GM23248 (cell line): ENCODE data around the gene SLC8A1. TPM values are rescaled to one million over a fixed set of nuclear protein-coding genes. Genes with fewer than 3 reads are reported as not detected.

Source experiments
- DNase-seq: peaks from one replicate; pipeline ENCODE4 v3.0.0-alpha.2; 2015
- H2AFZ ChIP-seq: fragments of 200-600 bp; sonication (generic); 2 replicates; pipeline ENCODE4 v1.6.1; 2016; ENCODE audit warnings: antibody characterized with exemption
- H3F3A ChIP-seq: fragments of 200-600 bp; sonication (generic); 2 replicates; pipeline ENCODE4 v1.6.1; 2016; ENCODE audit warnings: mild to moderate bottlenecking, antibody characterized with exemption, mixed run types; ENCODE audit not compliant: insufficient read depth
- H3K27ac ChIP-seq: fragments of 200-600 bp; sonication (generic); 2 replicates; pipeline ENCODE4 v1.5.1; 2016; ENCODE audit warnings: mild to moderate bottlenecking
- H3K27me3 ChIP-seq: fragments of 200-600 bp; sonication (generic); replicated peaks from 2 replicates; pipeline ENCODE4 v1.6.1; 2016; ENCODE audit warnings: mild to moderate bottlenecking; ENCODE audit not compliant: insufficient read depth
- H3K36me3 ChIP-seq: fragments of 200-600 bp; sonication (generic); 2 replicates; pipeline ENCODE4 v1.6.1; 2016; ENCODE audit warnings: low read depth, mild to moderate bottlenecking
- H3K4me1 ChIP-seq: fragments of 200-600 bp; sonication (generic); 2 replicates; pipeline ENCODE4 v1.6.1; 2016; ENCODE audit warnings: mild to moderate bottlenecking; ENCODE audit not compliant: insufficient read depth
- H3K4me2 ChIP-seq: fragments of 200-600 bp; sonication (generic); one replicate; pipeline ENCODE4 v1.6.1; 2016; ENCODE audit warnings: mild to moderate bottlenecking; ENCODE audit not compliant: unreplicated experiment
- H3K4me3 ChIP-seq: fragments of 200-600 bp; sonication (generic); 2 replicates; pipeline ENCODE4 v1.5.1; 2016; ENCODE audit warnings: mild to moderate bottlenecking
- H3K79me2 ChIP-seq: fragments of 200-600 bp; sonication (generic); 2 replicates; pipeline ENCODE4 v1.6.1; 2016; ENCODE audit warnings: mild to moderate bottlenecking; ENCODE audit not compliant: insufficient read depth
- H3K9ac ChIP-seq: fragments of 200-600 bp; sonication (generic); 2 replicates; pipeline ENCODE4 v1.6.1; 2016; ENCODE audit warnings: mild to moderate bottlenecking
- H3K9me2 ChIP-seq: fragments of 200-600 bp; sonication (generic); 2 replicates; pipeline ENCODE4 v1.6.1; 2016; ENCODE audit warnings: mixed run types, mild to moderate bottlenecking, moderate library complexity; ENCODE audit not compliant: insufficient read depth
- H3K9me3 ChIP-seq: fragments of 200-600 bp; sonication (generic); one replicate; pipeline ENCODE4 v1.6.1; 2017; ENCODE audit warnings: low read depth
- H4K20me1 ChIP-seq: fragments of 200-600 bp; sonication (generic); 2 replicates; pipeline ENCODE4 v1.6.0; 2016; ENCODE audit not compliant: insufficient read depth
- EZH2 ChIP-seq: fragments of 200-600 bp; sonication (generic); IDR thresholded peaks from 2 replicates; pipeline ENCODE4 v1.6.1; 2018; ENCODE audit warnings: antibody characterized with exemption, mild to moderate bottlenecking; ENCODE audit not compliant: insufficient read depth, poor library complexity, severe bottlenecking
- EZH2phosphoT487 ChIP-seq: fragments of 200-600 bp; sonication (generic); IDR thresholded peaks from 2 replicates; pipeline ENCODE4 v1.6.1; 2018; ENCODE audit warnings: antibody characterized with exemption, moderate library complexity, mild to moderate bottlenecking, low read depth; ENCODE audit not compliant: insufficient read depth
- WGBS, 2 experiments: methylation state at CpG; one replicate each; pipeline ENCODE4 v1.1.6; 2015 to 2017; ENCODE audit warnings: low lambda C conversion rate in 2 of 2, low coverage in 1 of 2; ENCODE audit errors: missing lambda C conversion rate in 2 of 2; 5-methylcytosine and 5-hydroxymethylcytosine counted together
- in situ Hi-C: fragments of 300-500 bp; cut with MboI; formaldehyde crosslinking; loops from 2 replicates; pipeline ENCODE4 v1.15.0; 2020
- polyA plus RNA-seq: library from polyadenylated mRNA; unstranded; fragments of >200 nt; fragmentation: Nextera tagmentation; extraction: Ambion mirVana; gene quantifications from 2 replicates; pipeline ENCODE4 v1.2.1, GENCODE V29; 2016
- total RNA-seq: library from RNA; depleted of rRNA; stranded (reverse); fragments of >200 nt; shearing (Covaris generic); gene quantifications from 2 replicates; pipeline ENCODE4 v1.2.3, GENCODE V29; 2014

SLC8A1 gene
- total and polyA plus RNA-seq, 2 experiments from 2014 or later: 13.8 to 83.4 TPM

DNA sequence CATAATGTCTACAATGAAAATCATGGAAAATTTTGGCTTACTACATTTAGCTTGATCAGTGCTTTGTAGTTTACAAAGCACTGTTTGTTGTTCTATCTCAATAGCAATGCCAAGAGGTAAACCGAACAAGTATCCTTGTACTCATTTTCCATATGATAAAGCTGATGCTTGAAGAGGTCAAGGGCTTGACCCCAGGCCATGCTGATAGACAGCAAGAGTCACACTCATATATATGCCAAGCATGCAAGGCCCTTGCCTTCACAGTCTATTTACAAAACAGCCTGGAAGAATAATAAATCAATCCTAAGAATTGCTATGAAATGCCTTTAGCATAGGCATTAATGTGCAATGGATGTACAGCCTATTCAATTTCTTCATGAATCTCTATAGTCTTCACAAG lies 71.8 kb downstream of the SLC8A1 start:
- no peaks in the 10 kb centered on the region for H3K9me3 ChIP-seq
- in situ Hi-C loops: no loop called here
- DNase-seq: no peak
- 0 out of 2 replicates have a peak, but pooled peaks cover 4% of the 10 kb centered on the region for H3K36me3 ChIP-seq
- H3K4me3 ChIP-seq: no peak overlapping the region
- H4K20me1 ChIP-seq: no peaks in the 10 kb centered on the region
- H3K4me2 ChIP-seq: no peak overlapping the region
- no peak for TF ChIP-seq EZH2phosphoT487
- no peak for TF ChIP-seq EZH2
- peaks cover 4% of the 10 kb centered on the region; the same call in 1 of the 2 replicates for H3K9me2 ChIP-seq
- peaks cover 22% of the 10 kb centered on the region for H3K79me2 ChIP-seq
- no peaks in the 10 kb centered on the region for H3K27me3 ChIP-seq
- H3K27ac ChIP-seq: no peak overlapping the region
- H3F3A ChIP-seq: no peaks in the 10 kb centered on the region
- H3K4me1 ChIP-seq: peaks cover 12% of the 10 kb centered on the region
- H3K9ac ChIP-seq: no peak overlapping the region
- no peak overlapping the region for H2AFZ ChIP-seq
- 92 to 96% methylated on average over 1 of the region's 1 CpG for WGBS, 2 experiments

DNA sequence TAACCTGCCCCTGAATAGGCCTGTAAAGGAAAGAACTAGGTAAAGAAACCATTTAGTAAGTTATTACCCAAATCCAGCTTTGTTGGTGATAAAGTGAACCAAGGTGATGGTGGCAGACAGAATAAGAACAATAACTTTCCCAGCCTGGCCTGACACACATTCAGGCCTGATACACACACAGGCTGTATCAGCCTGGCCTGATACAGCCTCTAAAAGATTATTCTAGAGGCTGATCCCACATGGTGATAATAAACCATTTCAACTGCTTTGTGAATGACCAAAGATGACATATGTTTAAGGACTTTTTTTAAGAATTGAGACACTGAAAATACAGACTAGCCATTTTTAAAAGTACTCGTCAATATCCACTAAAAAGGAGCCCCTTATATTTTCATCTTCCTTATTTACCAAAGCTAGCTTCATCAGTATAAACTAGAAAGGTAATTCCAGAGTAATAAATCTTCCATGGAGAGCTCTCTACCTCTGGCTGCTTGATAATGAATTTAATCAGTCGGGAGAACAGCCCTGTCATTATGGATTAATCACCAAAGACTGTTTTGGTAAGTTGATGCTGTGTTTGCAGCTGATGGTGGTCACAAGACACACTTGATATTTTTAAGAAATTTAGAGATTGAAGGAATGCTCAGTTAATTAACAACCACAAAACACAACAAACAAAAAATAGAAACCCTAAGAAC lies 77.2 kb downstream of the SLC8A1 start:
- Histone ChIP-seq H3K36me3 (no peaks in the 10 kb centered on the region), H4K20me1 (no peaks in the 10 kb centered on the region), H3K4me1 (peaks cover 31% of the 10 kb centered on the region), H3F3A (peaks cover 32% of the 10 kb centered on the region), H3K4me3 (no peak overlapping the region), H3K4me2 (no peak overlapping the region), H3K9me3 (no peaks in the 10 kb centered on the region), H3K79me2 (peaks cover 40% of the 10 kb centered on the region), H3K27me3 (no peaks in the 10 kb centered on the region), H2AFZ (no peak overlapping the region), H3K9me2 (no peaks in the 10 kb centered on the region), H3K9ac (no peak overlapping the region), H3K27ac (no peak overlapping the region)
- 82 to 95% methylated on average over 2 of the region's 2 CpGs for WGBS, 2 experiments
- no peak for DNase-seq
- TF ChIP-seq EZH2phosphoT487: no peak
- no peak for TF ChIP-seq EZH2
- in situ Hi-C loops: no loop called here

DNA sequence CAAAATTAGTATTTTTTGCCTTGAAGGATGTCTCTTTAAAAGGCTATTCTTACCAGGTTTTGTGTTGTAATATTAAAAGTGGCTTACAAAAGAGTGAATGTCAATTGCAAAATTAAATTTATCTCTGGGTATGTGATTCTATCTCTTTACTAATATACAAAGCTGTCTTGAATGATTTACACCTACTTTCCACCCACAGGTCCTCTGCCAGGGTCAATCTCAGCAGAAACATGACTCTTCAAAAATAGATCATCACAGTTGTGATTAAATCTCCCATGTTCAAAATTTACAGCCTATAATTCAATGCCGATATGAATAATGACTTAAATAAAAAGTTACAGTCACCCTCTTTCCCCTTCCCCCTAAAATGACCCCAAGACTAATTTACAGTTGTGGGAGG lies 78.8 kb downstream of the SLC8A1 start:
- H3K27ac ChIP-seq: peak overlapping the region; percentile 87; the same call in 1 of the 2 replicates

DNA sequence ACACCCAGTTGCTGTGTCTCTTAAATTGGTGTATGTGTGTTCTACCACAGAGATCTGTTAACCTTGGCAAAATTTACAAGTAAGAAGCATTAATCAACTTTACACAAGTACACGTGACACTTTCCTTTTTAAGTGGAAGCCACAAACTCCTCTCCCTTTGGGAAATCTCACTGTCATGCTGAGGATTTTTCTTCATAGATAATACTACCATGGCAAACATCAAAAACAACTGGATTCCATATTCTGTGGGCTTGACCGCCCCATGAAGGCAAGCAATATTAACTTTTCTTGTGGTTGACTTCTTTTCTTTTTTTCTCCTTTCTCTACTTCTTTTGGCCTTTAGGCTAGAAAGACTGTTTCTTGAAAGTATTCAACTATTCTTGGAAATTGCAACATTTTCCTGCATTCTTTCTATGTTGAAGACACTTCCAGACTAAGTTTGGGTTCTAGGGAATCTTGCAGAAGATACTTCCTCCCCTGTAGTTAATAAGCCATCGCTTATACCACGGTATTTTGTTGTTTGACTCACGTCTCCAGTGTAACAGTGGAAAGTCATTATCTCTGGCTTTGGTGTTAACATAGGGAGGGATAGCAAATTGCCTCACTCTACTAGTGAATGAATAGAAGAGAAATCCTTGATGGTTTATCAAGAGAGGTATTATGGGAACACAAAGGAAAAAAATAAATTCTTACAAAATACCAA lies 79.5 kb downstream of the SLC8A1 start:
- Histone ChIP-seq H3K9ac (peak overlapping the region; percentile 69), H3K4me1 (peaks cover 43% of the 10 kb centered on the region), H2AFZ (no peak overlapping the region), H3K4me2 (peak overlapping the region; percentile 36), H3K9me3 (no peaks in the 10 kb centered on the region), H3K27me3 (no peaks in the 10 kb centered on the region), H3K9me2 (no peaks in the 10 kb centered on the region), H3K4me3 (0 out of 2 replicates have a peak overlapping the region, but pooled peaks have one; percentile 8), H4K20me1 (no peaks in the 10 kb centered on the region), H3K79me2 (peaks cover 53% of the 10 kb centered on the region), H3F3A (peaks cover 39% of the 10 kb centered on the region), H3K36me3 (no peaks in the 10 kb centered on the region), H3K27ac (peak overlapping the region; percentile 87)
- WGBS, 2 experiments: 83 to 87% methylated on average over 5 of the region's 5 CpGs
- in situ Hi-C loops: no loop called here
- TF ChIP-seq EZH2phosphoT487 (no peak), EZH2 (no peak)
- DNase-seq: peak; percentile 32

More for the DNA sequence above, 78.8 kb downstream of the SLC8A1 start:
- peaks cover 36% of the 10 kb centered on the region for H3K4me1 ChIP-seq
- H3F3A ChIP-seq: peaks cover 39% of the 10 kb centered on the region
- H3K36me3 ChIP-seq: no peaks in the 10 kb centered on the region
- no peaks in the 10 kb centered on the region for H3K9me3 ChIP-seq
- H3K9ac ChIP-seq: no peak overlapping the region
- H3K4me3 ChIP-seq: no peak overlapping the region
- WGBS, 2 experiments: 95 to 100% methylated on average over 1 of the region's 1 CpG
- no peaks in the 10 kb centered on the region for H4K20me1 ChIP-seq
- no peaks in the 10 kb centered on the region for H3K27me3 ChIP-seq
- peaks cover 46% of the 10 kb centered on the region for H3K79me2 ChIP-seq
- DNase-seq: no peak
- no peaks in the 10 kb centered on the region for H3K9me2 ChIP-seq
- H2AFZ ChIP-seq: no peak overlapping the region
- in situ Hi-C loops: no loop called here
- H3K4me2 ChIP-seq: no peak overlapping the region
- TF ChIP-seq EZH2 (no peak), EZH2phosphoT487 (no peak)
